ENCODE measurements around the gene PDGFB.

Gene PDGFB

DNA sequence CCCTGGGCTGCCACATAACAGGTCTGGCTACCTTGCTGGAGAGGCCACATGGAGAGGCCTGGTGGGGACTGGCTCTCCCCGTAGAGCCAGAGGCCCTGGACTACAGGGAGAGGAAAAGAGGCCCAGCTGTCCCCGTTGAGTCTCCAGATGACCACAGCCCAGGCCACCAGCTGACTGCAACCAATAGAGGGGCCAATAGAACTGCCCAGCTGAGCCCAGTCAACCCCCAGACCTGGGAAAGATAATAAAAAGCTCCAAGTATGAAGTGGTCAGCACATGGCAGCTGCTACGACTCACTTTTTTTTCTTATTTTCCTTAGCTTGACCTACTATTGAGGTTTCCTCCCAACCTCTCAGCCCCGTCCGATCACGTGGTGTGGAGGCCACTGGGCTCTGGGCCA, 18.4 kb downstream of the PDGFB start:
- no peak for DNase-seq (ENCODE audit: low read depth)
- no peak for TF ChIP-seq CTCF (IDR thresholded peaks at IDR 0.05; ENCODE audit: control insufficient read depth, insufficient read depth, low read depth, low read length, missing control alignments)
- no peak overlapping the region for H3K4me3 ChIP-seq (ENCODE audit: control insufficient read depth, low read depth, low read length)

DNA sequence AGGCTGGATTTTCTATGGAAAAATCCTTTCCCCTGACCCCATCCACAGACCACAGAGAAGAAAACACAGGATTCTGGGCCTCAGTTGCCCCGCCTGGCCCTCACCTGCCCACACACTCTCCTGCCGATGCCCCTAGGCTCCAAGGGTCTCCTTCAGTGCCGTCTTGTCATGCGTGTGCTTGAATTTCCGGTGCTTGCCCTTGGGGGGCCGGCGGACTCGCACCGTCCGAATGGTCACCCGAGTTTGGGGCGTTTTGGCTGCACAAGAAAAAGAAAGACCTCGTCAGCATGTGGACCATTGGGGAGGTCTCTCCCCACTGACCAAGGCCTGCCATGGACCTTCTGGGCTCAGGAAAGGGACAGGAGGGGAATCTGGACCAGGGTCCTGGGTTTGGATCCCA, 19.2 kb downstream of the PDGFB start:
- DNase-seq (ENCODE audit: low read depth) = no peak
- no peak overlapping the region for H3K4me3 ChIP-seq (ENCODE audit: control insufficient read depth, low read depth, low read length)
- TF ChIP-seq CTCF (IDR thresholded peaks at IDR 0.05; ENCODE audit: control insufficient read depth, insufficient read depth, low read depth, low read length, missing control alignments) = no peak

DNA sequence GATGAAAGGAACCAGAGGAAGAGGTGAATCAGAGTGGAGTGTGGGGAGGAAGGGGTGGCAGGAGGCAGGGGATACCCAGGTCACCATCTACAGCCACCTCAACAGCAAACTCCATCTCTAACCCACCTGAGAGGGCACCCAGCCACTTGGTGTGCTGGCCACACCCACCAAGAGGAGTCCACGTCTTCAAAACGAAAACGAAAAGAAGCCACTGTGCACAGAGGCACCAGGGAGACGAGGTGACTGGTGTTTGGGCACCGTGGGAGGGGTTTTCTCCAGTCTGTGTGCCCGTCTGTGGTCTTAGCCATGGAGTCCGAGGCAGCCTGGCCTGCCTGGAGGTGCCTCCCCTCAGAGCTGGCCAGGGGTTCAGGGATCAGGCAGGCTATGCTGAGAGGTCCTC, 20.2 kb downstream of the PDGFB start:
- TF ChIP-seq CTCF (IDR thresholded peaks at IDR 0.05; ENCODE audit: control insufficient read depth, insufficient read depth, low read depth, low read length, missing control alignments) = no peak
- no peak overlapping the region for H3K4me3 ChIP-seq (ENCODE audit: control insufficient read depth, low read depth, low read length)
- no peak for DNase-seq (ENCODE audit: low read depth)

GRCh38 chr22:39223091-39223710, 21.6 kb downstream of the PDGFB start:
- no peak for TF ChIP-seq CTCF (IDR thresholded peaks at IDR 0.05; ENCODE audit: control insufficient read depth, insufficient read depth, low read depth, low read length, missing control alignments)
- H3K4me3 ChIP-seq (ENCODE audit: control insufficient read depth, low read depth, low read length) = no peak overlapping the region
- DNase-seq (ENCODE audit: low read depth) = peak; percentile 29

DNA sequence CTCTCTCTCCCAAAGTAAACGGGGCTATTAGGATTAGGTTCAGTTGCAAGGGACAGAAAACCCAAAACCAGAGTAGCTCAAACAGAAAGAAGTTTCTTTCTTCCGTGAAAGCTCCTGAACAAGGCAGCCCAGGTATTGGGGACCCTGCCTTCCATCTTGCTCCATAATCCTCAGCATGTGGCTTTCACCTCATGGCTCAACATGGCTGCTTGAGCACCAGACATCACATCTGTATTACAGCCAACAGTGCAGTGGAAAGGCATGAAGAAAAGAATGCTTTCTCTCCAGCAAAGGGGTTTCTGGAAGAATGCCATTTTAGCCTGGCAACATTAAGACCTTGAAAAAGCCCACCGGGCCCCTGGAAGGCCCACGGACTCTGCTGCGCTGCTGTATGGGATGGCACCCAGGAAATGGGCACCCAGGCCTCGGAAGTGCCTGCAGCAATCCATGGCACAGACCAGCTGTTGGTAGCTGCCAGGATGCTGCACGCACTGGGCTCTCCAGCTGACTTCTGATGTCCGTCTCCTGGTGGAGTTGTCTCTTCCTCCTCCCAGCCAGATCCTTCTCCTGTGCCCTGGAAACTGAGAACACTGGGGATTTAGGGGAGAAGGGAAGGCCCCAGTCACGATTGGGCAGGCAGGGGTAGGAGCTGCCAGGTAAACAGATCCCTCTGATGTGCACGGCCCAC, 22.6 kb downstream of the PDGFB start:
- no peak for TF ChIP-seq CTCF (IDR thresholded peaks at IDR 0.05; ENCODE audit: control insufficient read depth, insufficient read depth, low read depth, low read length, missing control alignments)
- no peak overlapping the region for H3K4me3 ChIP-seq (ENCODE audit: control insufficient read depth, low read depth, low read length)
- no peak for DNase-seq (ENCODE audit: low read depth)

- peak; percentile 33 for DNase-seq (ENCODE audit: low read depth)
- H3K4me3 ChIP-seq (ENCODE audit: control insufficient read depth, low read depth, low read length) = no peak overlapping the region
- no peak for TF ChIP-seq CTCF (IDR thresholded peaks at IDR 0.05; ENCODE audit: control insufficient read depth, insufficient read depth, low read depth, low read length, missing control alignments)
These were observed 23.6 kb downstream of the PDGFB start for GRCh38 chr22:39220890-39221850.

Data from AG09309 (cell line).